GM18498 (cell line): Measurements from ENCODE around the gene BLTP1.
"Not testable (repeated sequence)": the region's sequence is repeated elsewhere in the genome, so short reads cannot be mapped to it uniquely, and the experiment has no call there.

Experiments used
- ATAC-seq: cut with Tn5 transposase; IDR thresholded peaks from one replicate; pipeline ENCODE4 v1.9.1; 2021; ENCODE audit warnings: mild to moderate bottlenecking, moderate library complexity; ENCODE audit not compliant: unreplicated experiment

Gene BLTP1

GRCh38 chr4:122151982-122152710 is at the start of gene BLTP1:
TSS of gene BLTP1 (plus strand) at chr4:122152331. CDS start at chr4:122170648, 18,317 bp downstream.
- ATAC-seq = peak; percentile 97

GRCh38 chr4:122104184-122104583 is 47.9 kb upstream of the BLTP1 start:
- no peak for ATAC-seq

GRCh38 chr4:122107680-122108079 is 44.5 kb upstream of the BLTP1 start:
- ATAC-seq = no peak

GRCh38 chr4:122110304-122110703 is 41.8 kb upstream of the BLTP1 start:
- not testable (repeated sequence) for ATAC-seq

GRCh38 chr4:122117743-122118142 is 34.4 kb upstream of the BLTP1 start:
- ATAC-seq = no peak

GRCh38 chr4:122118243-122118642 is 33.9 kb upstream of the BLTP1 start:
- ATAC-seq = no peak

GRCh38 chr4:122119739-122120138 is 32.4 kb upstream of the BLTP1 start:
- ATAC-seq = no peak

- ATAC-seq = no peak
Observed at GRCh38 chr4:122121593-122121992, 30.5 kb upstream of the BLTP1 start.

GRCh38 chr4:122122083-122122482 is 30.0 kb upstream of the BLTP1 start:
- no peak for ATAC-seq

- ATAC-seq = no peak
Observed at GRCh38 chr4:122129061-122129460, 23.1 kb upstream of the BLTP1 start.

- ATAC-seq = peak; percentile 62
Observed at GRCh38 chr4:122131562-122132157, 20.5 kb upstream of the BLTP1 start.

- ATAC-seq = no peak
Observed at GRCh38 chr4:122132891-122133290, 19.2 kb upstream of the BLTP1 start.

- no peak for ATAC-seq
Observed at GRCh38 chr4:122139139-122139538, 13.0 kb upstream of the BLTP1 start.

- no peak for ATAC-seq
Observed at GRCh38 chr4:122140834-122141233, 11.3 kb upstream of the BLTP1 start.

GRCh38 chr4:122142687-122143086 is 9.4 kb upstream of the BLTP1 start:
- no peak for ATAC-seq

- no peak for ATAC-seq
Observed at GRCh38 chr4:122146652-122147051, 5.5 kb upstream of the BLTP1 start.

GRCh38 chr4:122150931-122151330 is 1.2 kb upstream of the BLTP1 start:
- ATAC-seq = no peak

- ATAC-seq = peak; percentile 46
Observed at GRCh38 chr4:122152711-122153226, 638 bp downstream of the BLTP1 start.

- ATAC-seq = no peak
Observed at GRCh38 chr4:122156819-122157218, 4.7 kb downstream of the BLTP1 start.

- ATAC-seq = no peak
Observed at GRCh38 chr4:122163301-122163700, 11.2 kb downstream of the BLTP1 start.

- no peak for ATAC-seq
Observed at GRCh38 chr4:122163767-122164166, 11.6 kb downstream of the BLTP1 start.

- no peak for ATAC-seq
Observed at GRCh38 chr4:122167369-122167768, 15.2 kb downstream of the BLTP1 start.
